Tibial artery (tissue), 4 donors: Measurements from ENCODE around the gene FOXK1.

Experiments used
- DNase-seq, 2 donors: peaks; one replicate each; pipeline ENCODE4 v3.0.0-alpha.2; 2019
- H3K27ac ChIP-seq, 2 donors: fragments of 200-600 bp; sonication (generic) in 1 of 2; 1 replicate in 1 of 2; 2 replicates in 1 of 2; pipeline ENCODE4 v1.5.1; 2018 to 2019; ENCODE audit warnings: mild to moderate bottlenecking in 1 of 2
- H3K27me3 ChIP-seq, 2 donors: fragments of 200-600 bp; sonication (generic) in 1 of 2; one replicate each; pipeline versions ENCODE4 v1.5.1 to v1.6.0; 2016 to 2019
- H3K36me3 ChIP-seq, 3 donors: fragments of 200-600 bp; sonication (generic) in 2 of 3; one replicate each; pipeline ENCODE4 v1.5.1; 2016 to 2019; ENCODE audit warnings: mild to moderate bottlenecking in 2 of 3
- H3K4me1 ChIP-seq, 4 donors: fragments of 200-600 bp; sonication (generic) in 2 of 4; 1 replicate in 3 of 4; 2 replicates in 1 of 4; pipeline ENCODE4 v1.5.1; 2016 to 2019
- H3K4me3 ChIP-seq, 2 donors: fragments of 200-600 bp; sonication (generic) in 1 of 2; 1 replicate in 1 of 2; 2 replicates in 1 of 2; pipeline ENCODE4 v1.5.1; 2018 to 2019; ENCODE audit warnings: mild to moderate bottlenecking in 2 of 2
- H3K9me3 ChIP-seq, 3 donors: fragments of 200-600 bp; sonication (generic) in 1 of 3; one replicate each; pipeline ENCODE4 v1.5.1; 2016 to 2019
- CTCF ChIP-seq, 2 experiments: fragments of 200-600 bp in 1 of 2; fragments of 450-650 bp in 1 of 2; IDR thresholded peaks; one replicate each; pipeline ENCODE4 v1.5.1; 2017 to 2019; ENCODE audit warnings: antibody characterized with exemption in 2 of 2, mild to moderate bottlenecking in 1 of 2, moderate library complexity in 1 of 2
- intact Hi-C: fragments of 100-400 bp; cut with DNase I; formaldehyde crosslinking; loops from one replicate; pipeline ENCODE4 v1.15.0; 2023; ENCODE audit warnings: low total_unique reads

FOXK1 gene

GRCh38 chr7:4730971-4731370 is 48.9 kb downstream of the FOXK1 start:
- Histone ChIP-seq H3K27ac (peak overlapping the region; percentile 18 to 34), H3K4me3 (no peak overlapping the region)
- DNase-seq: no peak

GRCh38 chr7:4731803-4732202 is 49.7 kb downstream of the FOXK1 start:
- TF ChIP-seq CTCF (IDR thresholded peaks at IDR 0.05): no peak
- Histone ChIP-seq H3K27me3 (no peaks in the 10 kb centered on the region), H3K4me3 (no peak overlapping the region), H3K36me3 (peaks cover 0 to 14% (median 0%) of the 10 kb centered on the region in 3 donors), H3K9me3 (no peaks in the 10 kb centered on the region), H3K27ac (no peak overlapping the region), H3K4me1 (peaks cover 0 to 60% (median 24%) of the 10 kb centered on the region in 4 donors)
- no peak for DNase-seq
- intact Hi-C loops: no loop called here

More at GRCh38 chr7:4730971-4731370, 48.9 kb downstream of the FOXK1 start:
- Histone ChIP-seq H3K4me1 (peaks cover 0 to 62% (median 32%) of the 10 kb centered on the region in 4 donors), H3K9me3 (no peaks in the 10 kb centered on the region), H3K36me3 (peaks cover 0 to 14% (median 0%) of the 10 kb centered on the region in 3 donors), H3K27me3 (no peaks in the 10 kb centered on the region)
- no peak for TF ChIP-seq CTCF (IDR thresholded peaks at IDR 0.05)
- intact Hi-C loops: no loop called here

- Histone ChIP-seq H3K27me3 (no peaks in the 10 kb centered on the region), H3K9me3 (no peaks in the 10 kb centered on the region), H3K36me3 (peaks cover 0 to 6% (median 0%) of the 10 kb centered on the region in 3 donors), H3K4me3 (no peak overlapping the region), H3K27ac (peak overlapping the region; percentile 23 to 32), H3K4me1 (peaks cover 0 to 57% (median 20%) of the 10 kb centered on the region in 4 donors)
- intact Hi-C loops: no loop called here
- no peak for DNase-seq
- TF ChIP-seq CTCF (IDR thresholded peaks at IDR 0.05): no peak
These were observed 51.9 kb downstream of the FOXK1 start for GRCh38 chr7:4733936-4734528.

GRCh38 chr7:4734587-4735345 is 52.7 kb downstream of the FOXK1 start:
- TF ChIP-seq CTCF (IDR thresholded peaks at IDR 0.05): no peak
- Histone ChIP-seq H3K36me3 (peaks cover 0 to 6% (median 0%) of the 10 kb centered on the region in 3 donors), H3K27ac (peak overlapping the region; percentile 23 to 32), H3K4me3 (no peak overlapping the region), H3K27me3 (no peaks in the 10 kb centered on the region), H3K4me1 (peaks cover 0 to 57% (median 22%) of the 10 kb centered on the region in 4 donors), H3K9me3 (no peaks in the 10 kb centered on the region)
- intact Hi-C loops: no loop called here
- no peak for DNase-seq

GRCh38 chr7:4737300-4737699 is 55.2 kb downstream of the FOXK1 start:
- Histone ChIP-seq H3K4me1 (peaks cover 0 to 48% (median 19%) of the 10 kb centered on the region in 4 donors), H3K4me3 (no peak overlapping the region), H3K36me3 (peaks cover 15 to 17% (median 16%) of the 10 kb centered on the region in 3 donors), H3K27ac (peak overlapping the region in 1 of 2 donors; percentile 70), H3K27me3 (no peaks in the 10 kb centered on the region), H3K9me3 (no peaks in the 10 kb centered on the region)
- no peak for DNase-seq
- no peak for TF ChIP-seq CTCF (IDR thresholded peaks at IDR 0.05)
- intact Hi-C loops: no loop called here
